HEK293 (cell line): ENCODE data around the gene SYNM.
A peak's percentile ranks its signal among the peaks of the same experiment; 100 is the strongest.

Experiments used
- CTCF ChIA-PET: fragments of 350-600 bp; formaldehyde crosslinking; extraction: SDS; loops from one replicate; lab custom pipeline; 2021; ENCODE audit warnings: antibody characterized with exemption; lab: Yijun Ruan, JAX
- POLR2A ChIA-PET: fragments of 300-600 bp; formaldehyde crosslinking; extraction: SDS; loops from one replicate; lab custom pipeline; 2020; ENCODE audit warnings: antibody characterized with exemption, inconsistent platforms; lab: Yijun Ruan, JAX
- H3K27ac ChIP-seq: fragments of 200-500 bp; sonication (Bioruptor generic); 2 replicates; pipeline ENCODE4 v1.5.1; 2014; ENCODE audit warnings: low read depth, low read length, control low read depth, inconsistent platforms; ENCODE audit errors: extremely low read depth
- H3K36me3 ChIP-seq, 2 experiments: fragments of 200-500 bp in 1 of 2; sonication (Bioruptor generic) in 1 of 2; 1 replicate in 1 of 2; 2 replicates in 1 of 2; pipeline ENCODE4 v1.5.1; 2014 to 2017; ENCODE audit warnings: inconsistent platforms in 2 of 2, low read length in 2 of 2; ENCODE audit not compliant: control insufficient read depth in 2 of 2, insufficient read depth in 1 of 2
- H3K4me1 ChIP-seq: fragments of 200-500 bp; sonication (Bioruptor generic); 2 replicates; pipeline ENCODE4 v1.5.1; 2014; ENCODE audit warnings: mild to moderate bottlenecking, low read length, inconsistent platforms; ENCODE audit not compliant: control insufficient read depth, insufficient read depth
- H3K4me3 ChIP-seq: 2 replicates; pipeline ENCODE4 v1.5.1; 2011; ENCODE audit warnings: low read depth, mild to moderate bottlenecking, control low read depth, low read length, moderate library complexity
- H3K9me3 ChIP-seq: fragments of 200-500 bp; sonication (Bioruptor generic); 2 replicates; pipeline ENCODE4 v1.5.1; 2014; ENCODE audit warnings: low read depth, low read length, inconsistent platforms; ENCODE audit not compliant: control insufficient read depth, insufficient read depth
- IKZF3 ChIP-seq: fragments of 450-650 bp; IDR thresholded peaks from 2 replicates; pipeline ENCODE4 v1.5.0; 2018; ENCODE audit warnings: missing biosample characterization, mild to moderate bottlenecking, missing genetic modification characterization, moderate library complexity
- KLF1 ChIP-seq: fragments of 450-650 bp; formaldehyde crosslinking; IDR thresholded peaks from 2 replicates; pipeline ENCODE4 v1.5.1; 2016; ENCODE audit warnings: missing biosample characterization, missing genetic modification characterization
- MEIS1 ChIP-seq: sonication (generic); formaldehyde crosslinking; IDR thresholded peaks from 2 replicates; pipeline ENCODE4 v1.8.1; 2022; ENCODE audit warnings: missing genetic modification reagents, mild to moderate bottlenecking, borderline replicate concordance
- ZFP3 ChIP-seq: fragments of 450-650 bp; formaldehyde crosslinking; IDR thresholded peaks from 2 replicates; pipeline ENCODE4 v1.5.1; 2016; ENCODE audit warnings: low read depth, missing biosample characterization, missing genetic modification characterization
- ZFP69B ChIP-seq: fragments of 450-650 bp; formaldehyde crosslinking; IDR thresholded peaks from 2 replicates; pipeline ENCODE4 v1.5.1; 2016; ENCODE audit warnings: missing biosample characterization, missing genetic modification characterization
- ZNF146 ChIP-seq: fragments of 450-650 bp; formaldehyde crosslinking; IDR thresholded peaks from 2 replicates; pipeline ENCODE4 v1.5.1; 2016; ENCODE audit warnings: missing biosample characterization, missing genetic modification characterization
- ZNF184 ChIP-seq: fragments of 450-650 bp; IDR thresholded peaks from 2 replicates; pipeline ENCODE4 v1.5.1; 2018; ENCODE audit warnings: missing biosample characterization, mild to moderate bottlenecking, missing genetic modification characterization
- ZNF23 ChIP-seq: fragments of 450-650 bp; formaldehyde crosslinking; IDR thresholded peaks from 2 replicates; pipeline ENCODE4 v1.5.1; 2016; ENCODE audit warnings: missing biosample characterization, missing genetic modification characterization, borderline replicate concordance
- ZNF24 ChIP-seq: fragments of 450-650 bp; formaldehyde crosslinking; IDR thresholded peaks from 2 replicates; pipeline ENCODE4 v1.5.1; 2016; ENCODE audit warnings: missing biosample characterization, missing genetic modification characterization
- ZNF248 ChIP-seq: fragments of 450-650 bp; formaldehyde crosslinking; IDR thresholded peaks from 2 replicates; pipeline ENCODE4 v1.5.1; 2017; ENCODE audit warnings: missing biosample characterization, missing genetic modification characterization
- ZNF274 ChIP-seq, 2 experiments: fragments of 200-500 bp in 1 of 2; fragments of 450-650 bp in 1 of 2; sonication (Bioruptor generic) in 1 of 2; formaldehyde crosslinking in 1 of 2; IDR thresholded peaks; 2 replicates each; pipeline versions ENCODE4 v1.5.1 to v1.6.1; 2014 to 2016; ENCODE audit warnings: borderline replicate concordance in 1 of 2, inconsistent platforms in 1 of 2, low read length in 1 of 2, missing biosample characterization in 1 of 2, missing genetic modification characterization in 1 of 2
- ZNF404 ChIP-seq: fragments of 450-650 bp; formaldehyde crosslinking; IDR thresholded peaks from 2 replicates; pipeline ENCODE4 v1.5.1; 2017; ENCODE audit warnings: missing biosample characterization, missing genetic modification characterization
- ZNF416 ChIP-seq: fragments of 450-650 bp; formaldehyde crosslinking; IDR thresholded peaks from 2 replicates; pipeline ENCODE4 v1.5.1; 2016; ENCODE audit warnings: missing biosample characterization, missing genetic modification characterization
- ZNF530 ChIP-seq: fragments of 450-650 bp; formaldehyde crosslinking; IDR thresholded peaks from 2 replicates; pipeline ENCODE4 v1.5.1; 2016; ENCODE audit warnings: low read depth, missing biosample characterization, missing genetic modification characterization
- ZNF558 ChIP-seq: fragments of 450-650 bp; formaldehyde crosslinking; IDR thresholded peaks from 2 replicates; pipeline ENCODE4 v1.5.1; 2016; ENCODE audit warnings: missing biosample characterization, missing genetic modification characterization
- ZNF596 ChIP-seq: fragments of 450-650 bp; IDR thresholded peaks from 2 replicates; pipeline ENCODE4 v1.5.0; 2018; ENCODE audit warnings: missing biosample characterization, mild to moderate bottlenecking, missing genetic modification characterization, moderate library complexity
- ZNF610 ChIP-seq: fragments of 450-650 bp; formaldehyde crosslinking; IDR thresholded peaks from 2 replicates; pipeline ENCODE4 v1.5.1; 2016; ENCODE audit warnings: missing biosample characterization, missing genetic modification characterization, borderline replicate concordance
- ZNF629 ChIP-seq: fragments of 450-650 bp; formaldehyde crosslinking; IDR thresholded peaks from 2 replicates; pipeline ENCODE4 v1.5.1; 2017; ENCODE audit warnings: missing biosample characterization, missing genetic modification characterization
- ZNF677 ChIP-seq: fragments of 450-650 bp; IDR thresholded peaks from 2 replicates; pipeline ENCODE4 v1.5.0; 2018; ENCODE audit warnings: missing biosample characterization, mild to moderate bottlenecking, missing genetic modification characterization, moderate library complexity
- ZNF768 ChIP-seq: fragments of 450-650 bp; formaldehyde crosslinking; IDR thresholded peaks from 2 replicates; pipeline ENCODE4 v1.5.1; 2018; ENCODE audit warnings: missing biosample characterization, mild to moderate bottlenecking, missing genetic modification characterization
- ZNF837 ChIP-seq: fragments of 450-650 bp; formaldehyde crosslinking; IDR thresholded peaks from 2 replicates; pipeline ENCODE4 v1.5.1; 2016; ENCODE audit warnings: missing biosample characterization, missing genetic modification characterization
- ZXDB ChIP-seq: fragments of 450-650 bp; formaldehyde crosslinking; IDR thresholded peaks from 2 replicates; pipeline ENCODE4 v1.5.1; 2016; ENCODE audit warnings: missing biosample characterization, missing genetic modification characterization
- TF ChIP-seq, protein P1 (sequence below): fragments of 450-650 bp; formaldehyde crosslinking; IDR thresholded peaks from 2 replicates; pipeline ENCODE4 v1.5.1; 2016; ENCODE audit warnings: missing biosample characterization, missing genetic modification characterization

The SYNM gene

DNA sequence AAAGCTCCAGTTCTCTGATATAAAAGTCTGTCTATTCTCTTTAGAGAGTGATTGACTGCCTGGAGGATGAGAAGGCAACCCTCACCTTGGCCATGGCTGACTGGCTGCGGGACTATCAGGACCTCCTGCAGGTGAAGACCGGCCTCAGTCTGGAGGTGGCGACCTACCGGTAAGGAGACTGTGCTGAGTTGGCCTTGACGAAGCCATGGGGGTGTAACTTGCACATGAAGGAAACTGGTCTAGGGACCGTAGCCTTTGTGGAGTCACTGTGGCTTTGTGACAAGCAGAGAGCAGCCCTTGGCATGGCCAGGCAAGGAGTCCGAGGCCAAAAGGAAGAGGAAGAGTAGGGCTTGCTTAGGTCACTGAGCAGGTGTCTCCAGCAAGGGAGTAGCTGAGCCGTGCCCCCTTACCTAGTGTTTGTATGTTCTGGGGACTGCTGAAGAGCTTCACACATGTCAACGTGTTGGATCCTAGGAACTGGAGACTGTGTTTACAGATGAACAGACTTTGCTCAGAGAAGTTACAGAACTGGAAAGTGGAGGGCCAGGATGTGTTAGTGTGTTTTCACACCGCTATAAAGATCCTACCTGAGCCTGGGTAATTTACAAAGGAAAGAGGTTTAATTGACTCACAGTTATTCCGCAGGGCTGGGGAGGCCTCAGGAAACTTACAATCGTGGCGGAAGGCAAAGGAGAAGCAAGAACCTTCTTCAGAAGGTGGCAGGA is 8.8 kb downstream of the SYNM start:
- no peak for TF ChIP-seq ZFP69B (tag by site-specific recombination)
- TF ChIP-seq ZNF404 (tag by site-specific recombination) = no peak
- TF ChIP-seq IKZF3 (tag by site-specific recombination) = no peak
- no peak for TF ChIP-seq ZXDB (tag by site-specific recombination)
- no peak for TF ChIP-seq ZNF416 (tag by site-specific recombination)
- no peak for TF ChIP-seq ZNF530 (tag by site-specific recombination)
- H3K4me1 ChIP-seq = no peaks in the 10 kb centered on the region
- peaks cover 9 to 36% of the 10 kb centered on the region in 2 experiments; a peak in 2 of 3 replicates for H3K36me3 ChIP-seq
- POLR2A ChIA-PET = no interaction called here
- no peaks in the 10 kb centered on the region for H3K9me3 ChIP-seq
- no peak overlapping the region for H3K4me3 ChIP-seq
- CTCF ChIA-PET = interaction anchor here (0.7 to 1.3 kb wide), 3 partner anchors 9 to 33 kb away, joined by 3 to 4 read pairs (median 3); partner anchors contain the start of gene SYNM
- no peak overlapping the region for H3K27ac ChIP-seq

DNA sequence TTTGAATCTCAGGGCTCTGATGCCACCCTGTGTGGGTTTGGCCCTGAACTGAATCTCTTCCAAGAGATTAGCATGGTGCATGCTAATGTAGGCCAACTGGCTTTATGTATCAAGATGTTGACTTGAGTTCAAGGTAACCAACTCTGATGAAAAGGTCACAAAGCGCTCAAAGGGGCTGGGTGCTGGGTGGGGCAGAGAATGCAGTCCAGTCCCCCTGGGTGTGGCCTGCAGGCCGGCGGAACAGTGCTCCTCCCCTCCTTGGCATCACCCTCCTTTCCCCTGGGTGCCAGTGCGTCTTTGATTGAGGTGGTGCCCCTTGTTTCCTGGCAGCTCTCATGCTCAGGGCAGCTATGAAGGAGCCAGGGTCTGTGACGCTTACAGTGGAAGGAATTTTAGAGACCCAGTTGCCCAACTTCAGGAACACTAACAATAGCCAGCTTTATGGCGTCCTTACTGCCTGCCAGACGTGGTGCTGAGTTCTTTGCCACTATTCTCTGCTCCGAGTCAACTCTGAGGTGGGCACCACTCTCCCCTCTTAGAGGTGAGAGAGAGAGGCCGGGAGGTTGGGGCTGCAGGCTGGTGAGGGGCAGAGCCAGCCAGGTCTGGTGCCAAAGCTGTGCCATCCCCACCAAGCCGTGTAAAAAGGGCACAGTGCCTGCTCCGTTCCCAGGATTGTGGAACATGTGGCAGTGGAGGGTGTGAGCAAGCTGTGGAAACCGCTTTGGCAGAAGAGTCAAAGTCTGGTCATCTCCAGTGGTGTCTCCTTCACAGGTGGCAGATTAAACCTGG is 9.8 kb downstream of the SYNM start:
- CTCF ChIA-PET = interaction anchor here (1.1 to 1.3 kb wide), 2 partner anchors 14 kb away, joined by 4 read pairs; no protein-coding TSS in a partner anchor
- Histone ChIP-seq H3K27ac (no peak overlapping the region), H3K4me1 (no peaks in the 10 kb centered on the region), H3K9me3 (no peaks in the 10 kb centered on the region), H3K36me3 (peaks cover 9 to 46% of the 10 kb centered on the region in 2 experiments; a peak in 2 of 3 replicates), H3K4me3 (no peak overlapping the region)
- POLR2A ChIA-PET = no interaction called here
- no peak for TF ChIP-seq ZNF629 (tag by site-specific recombination)
- no peak for TF ChIP-seq ZNF146 (tag by site-specific recombination)
- no peak for TF ChIP-seq ZNF248 (tag by site-specific recombination)
- no peak for TF ChIP-seq ZNF558
- peak; percentile 76 for TF ChIP-seq KLF1

GRCh38 chr15:99115300-99116215 is 10.7 kb downstream of the SYNM start:
- Histone ChIP-seq H3K36me3 (peaks cover 9 to 49% of the 10 kb centered on the region in 2 experiments; a peak in 2 of 3 replicates), H3K4me3 (no peak overlapping the region), H3K27ac (no peak overlapping the region), H3K9me3 (no peaks in the 10 kb centered on the region)
- ChIA-PET POLR2A (interaction anchor here (0.7 kb wide), 1 partner anchor 93 kb away, joined by 3 read pairs; no protein-coding TSS in a partner anchor), CTCF (interaction anchor here (0.7 to 1.1 kb wide), 2 partner anchors 15 to 172 kb away, joined by 4 read pairs; no protein-coding TSS in a partner anchor)
- TF ChIP-seq, protein P1, sequence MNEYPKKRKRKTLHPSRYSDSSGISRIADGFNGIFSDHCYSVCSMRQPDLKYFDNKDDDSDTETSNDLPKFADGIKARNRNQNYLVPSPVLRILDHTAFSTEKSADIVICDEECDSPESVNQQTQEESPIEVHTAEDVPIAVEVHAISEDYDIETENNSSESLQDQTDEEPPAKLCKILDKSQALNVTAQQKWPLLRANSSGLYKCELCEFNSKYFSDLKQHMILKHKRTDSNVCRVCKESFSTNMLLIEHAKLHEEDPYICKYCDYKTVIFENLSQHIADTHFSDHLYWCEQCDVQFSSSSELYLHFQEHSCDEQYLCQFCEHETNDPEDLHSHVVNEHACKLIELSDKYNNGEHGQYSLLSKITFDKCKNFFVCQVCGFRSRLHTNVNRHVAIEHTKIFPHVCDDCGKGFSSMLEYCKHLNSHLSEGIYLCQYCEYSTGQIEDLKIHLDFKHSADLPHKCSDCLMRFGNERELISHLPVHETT (tag by site-specific recombination) = no peak
- TF ChIP-seq ZNF768 (tag by site-specific recombination) (no peak), ZNF416 (tag by site-specific recombination) (no peak), ZNF596 (tag by site-specific recombination) (no peak), ZNF677 (no peak), ZFP3 (tag by site-specific recombination) (no peak), ZNF274 (IDR thresholded peaks at IDR 0.05; ENCODE audit: low read length) (no peak), ZNF274 (tag by site-specific recombination; IDR thresholded peaks at IDR 0.05; ENCODE audit: borderline replicate concordance) (no peak), ZFP69B (tag by site-specific recombination) (no peak), ZNF530 (tag by site-specific recombination) (no peak), ZNF24 (tag by site-specific recombination) (no peak), ZNF23 (tag by site-specific recombination) (no peak), ZNF610 (tag by site-specific recombination) (no peak), MEIS1 (CRISPR knock-in tag) (no peak), ZNF837 (tag by site-specific recombination) (no peak), ZNF184 (tag by site-specific recombination) (no peak)
- TF ChIP-seq, all 188 proteins: peak for 0
- no peaks in the 10 kb centered on the region for H3K4me1 ChIP-seq
